Chondrocyte (in vitro differentiated cells): Measurements from ENCODE around the gene AKAP8L. TPM values are rescaled to one million over a fixed set of nuclear protein-coding genes. Genes with fewer than 3 reads are reported as not detected.

Source experiments
- DNase-seq: peaks from one replicate; pipeline ENCODE4 v3.0.0; 2021; ENCODE audit warnings: mixed read lengths, low spot score
- H3K27ac Mint-ChIP-seq: one replicate; pipeline ENCODE4 v1.8.0; 2021; ENCODE audit warnings: mild to moderate bottlenecking, moderate library complexity, mixed read lengths; ENCODE audit not compliant: unreplicated experiment
- H3K27me3 Mint-ChIP-seq: 2 replicates; pipeline ENCODE4 v1.8.0; 2021; ENCODE audit warnings: low read depth, mixed read lengths
- H3K36me3 Mint-ChIP-seq: 2 replicates; pipeline ENCODE4 v1.8.0; 2021; ENCODE audit warnings: low read depth, mixed read lengths
- H3K4me1 Mint-ChIP-seq: 2 replicates; pipeline ENCODE4 v1.8.0; 2021; ENCODE audit warnings: low read depth, mild to moderate bottlenecking, mixed read lengths
- H3K4me3 Mint-ChIP-seq: one replicate; pipeline ENCODE4 v1.8.0; 2021; ENCODE audit warnings: mild to moderate bottlenecking, moderate library complexity, mixed read lengths; ENCODE audit not compliant: unreplicated experiment
- H3K9me3 Mint-ChIP-seq: 2 replicates; pipeline ENCODE4 v1.8.0; 2021; ENCODE audit warnings: low read depth, mixed read lengths
- CTCF ChIP-seq: fragments of 200-600 bp; sonication (generic); IDR thresholded peaks from 2 replicates; pipeline ENCODE4 v1.5.0; 2021; ENCODE audit warnings: antibody characterized with exemption, mild to moderate bottlenecking, moderate library complexity
- total RNA-seq: library from RNA; stranded (reverse); gene quantifications from 3 replicates; pipeline ENCODE4 v1.2.1, GENCODE V29; 2021

The AKAP8L gene
- total RNA-seq, 1 donor from 2014 or later, result 76.0 TPM

GRCh38 chr19:15445807-15446376 is 27.1 kb upstream of the AKAP8L start:
- Mint-ChIP-seq H3K27me3 (no peaks in the 10 kb centered on the region), H3K4me3 (no peak overlapping the region), H3K36me3 (no peaks in the 10 kb centered on the region), H3K27ac (no peak overlapping the region), H3K4me1 (peaks cover 10% of the 10 kb centered on the region), H3K9me3 (no peaks in the 10 kb centered on the region)
- DNase-seq, result no peak
- TF ChIP-seq CTCF, result no peak

GRCh38 chr19:15445227-15445605 is 26.4 kb upstream of the AKAP8L start:
- TF ChIP-seq CTCF, result no peak
- H3K36me3 Mint-ChIP-seq, result no peaks in the 10 kb centered on the region
- no peaks in the 10 kb centered on the region for H3K9me3 Mint-ChIP-seq
- no peaks in the 10 kb centered on the region for H3K27me3 Mint-ChIP-seq
- H3K4me3 Mint-ChIP-seq, result no peak overlapping the region
- H3K4me1 Mint-ChIP-seq, result peaks cover 8% of the 10 kb centered on the region
- H3K27ac Mint-ChIP-seq, result no peak overlapping the region
- DNase-seq, result no peak

DNA sequence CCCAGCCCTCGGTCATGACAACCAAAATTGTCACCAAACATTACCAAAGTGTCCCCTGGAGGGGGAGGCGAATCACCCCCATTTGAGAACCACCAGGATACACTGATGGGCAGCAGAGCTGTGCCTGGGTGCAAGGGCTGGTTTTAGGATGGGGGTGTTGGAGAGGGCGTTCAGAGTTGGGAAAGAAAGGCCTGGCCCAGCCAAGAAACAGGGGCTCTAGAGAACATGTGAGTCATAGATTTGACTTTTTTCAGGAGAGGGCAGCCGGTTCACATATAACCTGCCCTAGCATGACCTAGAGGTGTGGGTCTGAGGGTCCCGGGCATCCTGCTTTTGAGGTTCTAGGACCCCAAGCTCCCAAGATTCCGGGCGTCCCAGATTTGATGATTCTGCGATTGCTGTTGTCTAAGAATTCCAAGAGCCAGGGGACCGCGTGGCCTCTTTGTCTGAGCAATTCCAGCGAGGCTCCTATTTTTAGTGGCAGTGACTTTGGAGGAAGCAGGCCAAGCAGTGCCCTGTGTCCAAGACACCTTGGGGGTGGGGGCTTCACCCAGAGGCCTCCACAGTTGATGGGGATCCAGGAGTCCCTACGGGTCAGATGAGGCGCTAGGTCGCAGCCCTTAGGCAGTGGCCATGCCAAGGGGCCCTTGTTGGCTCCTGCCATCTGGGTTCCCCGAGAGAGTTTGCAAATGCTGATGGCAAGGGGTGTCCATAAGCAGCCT is 25.9 kb upstream of the AKAP8L start:
- Mint-ChIP-seq H3K27me3 (no peaks in the 10 kb centered on the region), H3K4me3 (no peak overlapping the region), H3K36me3 (no peaks in the 10 kb centered on the region), H3K27ac (no peak overlapping the region), H3K4me1 (peaks cover 7% of the 10 kb centered on the region), H3K9me3 (no peaks in the 10 kb centered on the region)
- TF ChIP-seq CTCF, result no peak
- peak; percentile 86 for DNase-seq

DNA sequence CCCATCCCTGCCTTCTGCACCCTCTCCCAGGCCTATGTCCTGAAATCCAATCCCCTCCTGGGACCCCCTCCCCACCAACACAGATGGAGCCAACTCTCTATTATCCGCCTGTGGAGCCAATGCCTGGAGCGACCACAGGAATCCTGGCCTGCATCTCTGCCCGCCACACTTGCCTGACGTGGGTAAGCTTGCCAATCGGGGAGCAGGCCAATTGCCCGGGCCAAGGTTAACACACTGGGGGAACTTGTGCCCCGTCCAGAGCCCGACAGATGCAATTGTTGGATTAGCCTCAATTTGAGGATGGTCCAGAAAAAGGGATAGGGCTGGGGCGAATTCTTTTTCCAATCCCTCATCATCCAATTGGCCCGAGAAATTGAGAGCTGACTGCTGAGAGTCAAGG is 25.1 kb upstream of the AKAP8L start:
- DNase-seq, result no peak
- no peak overlapping the region for H3K4me3 Mint-ChIP-seq
- H3K27me3 Mint-ChIP-seq, result no peaks in the 10 kb centered on the region
- TF ChIP-seq CTCF, result no peak
- no peaks in the 10 kb centered on the region for H3K9me3 Mint-ChIP-seq
- H3K36me3 Mint-ChIP-seq, result no peaks in the 10 kb centered on the region
- H3K27ac Mint-ChIP-seq, result no peak overlapping the region
- H3K4me1 Mint-ChIP-seq, result peaks cover 5% of the 10 kb centered on the region

GRCh38 chr19:15443325-15443724 is 24.5 kb upstream of the AKAP8L start:
- no peaks in the 10 kb centered on the region for H3K27me3 Mint-ChIP-seq
- no peaks in the 10 kb centered on the region for H3K9me3 Mint-ChIP-seq
- TF ChIP-seq CTCF, result no peak
- no peaks in the 10 kb centered on the region for H3K36me3 Mint-ChIP-seq
- no peak for DNase-seq
- peaks cover under 1% of the 10 kb centered on the region for H3K4me1 Mint-ChIP-seq
- H3K4me3 Mint-ChIP-seq, result no peak overlapping the region
- H3K27ac Mint-ChIP-seq, result no peak overlapping the region
